Upper lobe of left lung (tissue), 6 donors: Measurements from ENCODE around the gene AKAP12. TPM values are rescaled to one million over a fixed set of nuclear protein-coding genes. Genes with fewer than 3 reads are reported as not detected.

ENCODE experiments used
- ATAC-seq, 2 donors: fragments of 200-7000 bp; cut with Tn5 transposase; one replicate each; pipeline ENCODE4 v1.9.1; 2022; ENCODE audit warnings: mild to moderate bottlenecking in 2 of 2, moderate library complexity in 2 of 2; ENCODE audit not compliant: low FRiP score in 2 of 2
- DNase-seq, 2 donors: peaks; one replicate each; pipeline ENCODE4 v3.0.0-alpha.2; 2019 to 2020
- H3K27ac ChIP-seq, 4 donors: fragments of 200-600 bp; sonication (generic); one replicate each; pipeline ENCODE4 v1.5.1; 2016 to 2019
- H3K27me3 ChIP-seq, 4 donors: fragments of 200-600 bp; sonication (generic); one replicate each; pipeline ENCODE4 v1.5.1; 2017 to 2019
- H3K36me3 ChIP-seq, 4 donors: fragments of 200-600 bp; sonication (generic); one replicate each; pipeline ENCODE4 v1.5.1; 2016 to 2019
- H3K4me1 ChIP-seq, 4 donors: fragments of 200-600 bp; sonication (generic); one replicate each; pipeline ENCODE4 v1.5.1; 2018 to 2019
- H3K4me3 ChIP-seq, 4 donors: fragments of 200-600 bp; sonication (generic); one replicate each; pipeline ENCODE4 v1.5.1; 2017 to 2019; ENCODE audit warnings: mild to moderate bottlenecking in 2 of 4, moderate library complexity in 1 of 4
- H3K9me3 ChIP-seq, 4 donors: fragments of 200-600 bp; sonication (generic); one replicate each; pipeline ENCODE4 v1.5.1; 2018 to 2019
- EP300 ChIP-seq, 4 donors: sonication (generic); formaldehyde crosslinking; IDR thresholded peaks; one replicate each; pipeline ENCODE4 v1.5.1; 2017; ENCODE audit warnings: antibody characterized with exemption in 4 of 4, control low read depth in 2 of 4
- POLR2A ChIP-seq, 4 donors: fragments of 450-650 bp; IDR thresholded peaks; one replicate each; pipeline ENCODE4 v1.5.1; 2016 to 2017; ENCODE audit warnings: antibody characterized with exemption in 4 of 4, mild to moderate bottlenecking in 2 of 4
- POLR2AphosphoS5 ChIP-seq, 2 donors: sonication (generic); formaldehyde crosslinking; IDR thresholded peaks; one replicate each; pipeline ENCODE4 v1.5.1; 2017; ENCODE audit warnings: antibody characterized with exemption in 2 of 2
- WGBS, 2 donors: methylation state at CpG; one replicate each; pipeline ENCODE4 v1.1.5; 2017 to 2018; 5-methylcytosine and 5-hydroxymethylcytosine counted together
- total RNA-seq, 6 donors: library from RNA; depleted of rRNA in 4 of 6; stranded (reverse); fragments of >200 nt in 4 of 6; gene quantifications; one replicate each; pipeline versions ENCODE4 v1.1.0 to v1.2.1, GENCODE V29; 2016 to 2021
- TF ChIP-seq, protein P1 (sequence below), 6 experiments: fragments of 450-650 bp in 4 of 6; fragments of 200-600 bp in 2 of 6; sonication (generic) in 2 of 6; IDR thresholded peaks; one replicate each; pipeline ENCODE4 v1.5.1; 2016 to 2019; ENCODE audit warnings: antibody characterized with exemption in 6 of 6
- donor health status: DM: no; HTN: no; CAD: no; lungs with moderate emphysema.
- donor health status: DM: no; HTN: yes; CAD: no; lungs with severe emphysema.

Gene AKAP12
- total RNA-seq, 6 donors from 2014 or later = 17.7 to 67.7 (median 37.7) TPM

GRCh38 chr6:151254451-151255081 is 14.8 kb downstream of the AKAP12 start:
- peak in 1 of 2 donors; percentile 83 for ATAC-seq
- WGBS, 2 donors = 51 to 69% methylated on average over 13 to 14 of the region's 14 CpGs
- Histone ChIP-seq H3K36me3 (no peaks in the 10 kb centered on the region), H3K9me3 (no peaks in the 10 kb centered on the region), H3K27me3 (no peaks in the 10 kb centered on the region), H3K27ac (peak overlapping the region; percentile 24 to 42 (median 38)), H3K4me3 (no peak overlapping the region), H3K4me1 (peaks cover 5 to 18% (median 15%) of the 10 kb centered on the region in 4 donors)
- DNase-seq = no peak
- TF ChIP-seq EP300 (IDR thresholded peaks at IDR 0.05) = peak in 2 of 4 donors; percentile 6 to 47
- TF ChIP-seq POLR2AphosphoS5 (IDR thresholded peaks at IDR 0.05) = peak in 1 of 2 donors; percentile 34
- TF ChIP-seq, protein P1, sequence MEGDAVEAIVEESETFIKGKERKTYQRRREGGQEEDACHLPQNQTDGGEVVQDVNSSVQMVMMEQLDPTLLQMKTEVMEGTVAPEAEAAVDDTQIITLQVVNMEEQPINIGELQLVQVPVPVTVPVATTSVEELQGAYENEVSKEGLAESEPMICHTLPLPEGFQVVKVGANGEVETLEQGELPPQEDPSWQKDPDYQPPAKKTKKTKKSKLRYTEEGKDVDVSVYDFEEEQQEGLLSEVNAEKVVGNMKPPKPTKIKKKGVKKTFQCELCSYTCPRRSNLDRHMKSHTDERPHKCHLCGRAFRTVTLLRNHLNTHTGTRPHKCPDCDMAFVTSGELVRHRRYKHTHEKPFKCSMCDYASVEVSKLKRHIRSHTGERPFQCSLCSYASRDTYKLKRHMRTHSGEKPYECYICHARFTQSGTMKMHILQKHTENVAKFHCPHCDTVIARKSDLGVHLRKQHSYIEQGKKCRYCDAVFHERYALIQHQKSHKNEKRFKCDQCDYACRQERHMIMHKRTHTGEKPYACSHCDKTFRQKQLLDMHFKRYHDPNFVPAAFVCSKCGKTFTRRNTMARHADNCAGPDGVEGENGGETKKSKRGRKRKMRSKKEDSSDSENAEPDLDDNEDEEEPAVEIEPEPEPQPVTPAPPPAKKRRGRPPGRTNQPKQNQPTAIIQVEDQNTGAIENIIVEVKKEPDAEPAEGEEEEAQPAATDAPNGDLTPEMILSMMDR (IDR thresholded peaks at IDR 0.05) = peak in 1 of 6 experiments; percentile 31
- TF ChIP-seq POLR2A (IDR thresholded peaks at IDR 0.05) = no peak

DNA sequence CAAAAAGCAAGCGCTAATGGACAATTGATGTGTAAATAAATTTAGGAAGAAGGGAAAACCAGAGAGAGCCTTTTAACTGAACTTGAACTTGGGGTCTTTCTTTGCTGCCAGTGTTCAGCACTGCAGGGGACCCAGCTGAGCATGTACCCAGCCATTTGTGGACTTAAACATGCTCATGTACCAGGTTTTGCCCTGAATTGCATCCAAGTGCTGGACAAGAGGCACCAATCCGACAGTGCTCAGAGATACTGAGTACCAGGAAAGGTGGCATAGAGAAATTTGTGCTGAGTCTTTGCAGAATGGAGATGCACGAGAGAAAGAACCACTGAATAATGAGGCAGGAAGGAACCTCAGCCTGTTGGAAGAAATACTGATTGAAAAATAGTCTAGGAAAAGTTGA is 16.0 kb downstream of the AKAP12 start:
- Histone ChIP-seq H3K27ac (no peak overlapping the region), H3K36me3 (no peaks in the 10 kb centered on the region), H3K27me3 (no peaks in the 10 kb centered on the region), H3K4me3 (no peak overlapping the region), H3K4me1 (peaks cover 5 to 18% (median 15%) of the 10 kb centered on the region in 4 donors), H3K9me3 (no peaks in the 10 kb centered on the region)
- ATAC-seq = no peak
- TF ChIP-seq, protein P1 (IDR thresholded peaks at IDR 0.05) = no peak
- TF ChIP-seq POLR2AphosphoS5 (IDR thresholded peaks at IDR 0.05) = no peak
- TF ChIP-seq POLR2A (IDR thresholded peaks at IDR 0.05) = no peak
- no peak for TF ChIP-seq EP300 (IDR thresholded peaks at IDR 0.05)
- 60 to 76% methylated on average over 3 of the region's 3 CpGs for WGBS, 2 donors
- DNase-seq = no peak

DNA sequence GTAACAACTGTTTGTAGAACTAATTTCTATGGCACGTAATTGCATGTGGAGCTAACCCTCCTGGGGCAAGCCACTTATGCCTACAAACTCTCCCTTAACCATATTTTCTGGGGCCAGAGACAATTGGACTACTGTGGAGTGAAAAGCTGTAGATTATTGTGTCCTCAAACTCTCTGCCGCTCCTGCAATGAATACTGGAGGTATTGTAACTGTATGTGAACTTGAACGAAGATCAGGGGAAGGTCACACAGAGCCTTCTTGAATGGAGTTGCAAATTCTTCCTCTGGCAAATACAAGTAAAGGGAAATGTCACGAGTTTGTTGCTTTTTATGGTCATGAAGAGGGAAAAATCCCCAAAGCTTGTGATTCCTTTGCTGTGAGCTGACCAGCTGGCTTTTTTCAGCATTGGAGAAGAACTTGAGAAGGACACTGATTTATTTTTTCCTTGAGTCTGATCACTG is 18.2 kb downstream of the AKAP12 start:
- Histone ChIP-seq H3K4me1 (peaks cover 16 to 19% (median 18%) of the 10 kb centered on the region in 4 donors), H3K4me3 (no peak overlapping the region), H3K36me3 (no peaks in the 10 kb centered on the region), H3K27ac (no peak overlapping the region), H3K27me3 (no peaks in the 10 kb centered on the region), H3K9me3 (no peaks in the 10 kb centered on the region)
- TF ChIP-seq POLR2AphosphoS5 (IDR thresholded peaks at IDR 0.05) (no peak), EP300 (IDR thresholded peaks at IDR 0.05) (no peak), POLR2A (IDR thresholded peaks at IDR 0.05) (no peak)
- TF ChIP-seq, protein P1 (IDR thresholded peaks at IDR 0.05) = no peak
- DNase-seq (no peak), ATAC-seq (peak in 1 of 2 donors; percentile 69)
- 57 to 60% methylated on average over 4 of the region's 4 CpGs for WGBS, 2 donors

- DNase-seq = no peak
- H3K9me3 ChIP-seq = no peaks in the 10 kb centered on the region
These were observed 20.4 kb downstream of the AKAP12 start for GRCh38 chr6:151260205-151260604.

More at GRCh38 chr6:151260205-151260604, 20.4 kb downstream of the AKAP12 start:
- H3K27me3 ChIP-seq = no peaks in the 10 kb centered on the region
- no peak overlapping the region for H3K27ac ChIP-seq
- no peak overlapping the region for H3K4me3 ChIP-seq
- WGBS, 2 donors = 77 to 90% methylated on average over 4 of the region's 4 CpGs
- H3K4me1 ChIP-seq = peaks cover 12 to 22% (median 16%) of the 10 kb centered on the region in 4 donors
- peak in 1 of 2 donors; percentile 25 for ATAC-seq
- no peak for TF ChIP-seq EP300 (IDR thresholded peaks at IDR 0.05)
- TF ChIP-seq, protein P1 (IDR thresholded peaks at IDR 0.05) = no peak
- no peak for TF ChIP-seq POLR2A (IDR thresholded peaks at IDR 0.05)
- TF ChIP-seq POLR2AphosphoS5 (IDR thresholded peaks at IDR 0.05) = no peak
- H3K36me3 ChIP-seq = no peaks in the 10 kb centered on the region
